EL (cell line): ENCODE data around the gene TDP1.

Source experiments
- DNase-seq: peaks from one replicate; pipeline ENCODE4 v3.0.0-alpha.2; 2016

TDP1 gene

GRCh38 chr14:89955745-89956660 lies at the start of gene TDP1:
TDP1 (plus strand) TSS chr14:89955927; CDS start chr14:89963115, 7,188 bp downstream.
- peak; percentile 97 for DNase-seq

- DNase-seq, result no peak
Observed at GRCh38 chr14:89906000-89906399, 49.7 kb upstream of the TDP1 start.

GRCh38 chr14:89907655-89908054 lies 48.1 kb upstream of the TDP1 start:
- no peak for DNase-seq

GRCh38 chr14:89908712-89909450 lies 46.8 kb upstream of the TDP1 start:
- DNase-seq, result no peak

DNA sequence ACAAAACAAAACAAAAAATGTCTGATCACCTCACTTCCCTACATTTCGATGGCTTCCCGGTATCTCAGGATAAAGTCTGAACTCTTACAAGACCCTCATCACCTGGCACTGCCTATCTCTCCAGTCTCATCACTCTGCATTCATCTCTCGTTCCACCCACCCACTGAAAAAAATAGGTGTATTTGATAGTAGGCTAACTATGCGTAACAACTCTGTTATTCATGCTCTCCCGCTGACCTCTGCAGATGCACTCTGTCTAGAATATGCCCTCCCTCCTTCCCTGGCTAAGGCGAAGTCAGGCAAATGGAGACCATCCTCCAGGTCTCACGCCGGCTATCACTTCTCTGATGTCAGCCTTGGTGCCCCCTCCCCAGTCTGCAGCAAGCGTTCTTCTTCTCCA lies 46.1 kb upstream of the TDP1 start:
- DNase-seq, result no peak

GRCh38 chr14:89910691-89911009 lies 45.1 kb upstream of the TDP1 start:
- no peak for DNase-seq

GRCh38 chr14:89911010-89911919 lies 44.5 kb upstream of the TDP1 start:
- DNase-seq, result peak; percentile 68

DNA sequence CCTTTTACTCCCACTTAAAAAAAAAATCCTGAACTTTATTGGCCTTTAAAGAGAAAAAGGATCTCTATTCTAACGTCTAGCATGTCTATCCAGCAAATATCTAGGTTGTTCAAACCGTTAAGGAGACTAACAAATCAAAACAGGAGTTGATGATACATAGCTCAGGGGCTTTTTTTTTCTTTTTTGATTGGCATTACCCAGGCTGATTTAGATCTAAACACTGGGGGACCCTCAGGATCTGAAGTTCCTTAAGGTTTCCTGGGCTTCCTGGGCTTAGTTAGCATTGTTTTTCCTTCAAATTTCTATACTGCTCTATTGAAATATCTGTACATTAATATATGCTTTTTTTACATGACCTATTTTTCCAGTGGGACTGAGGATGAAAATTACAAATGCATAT lies 43.5 kb upstream of the TDP1 start:
- no peak for DNase-seq

DNA sequence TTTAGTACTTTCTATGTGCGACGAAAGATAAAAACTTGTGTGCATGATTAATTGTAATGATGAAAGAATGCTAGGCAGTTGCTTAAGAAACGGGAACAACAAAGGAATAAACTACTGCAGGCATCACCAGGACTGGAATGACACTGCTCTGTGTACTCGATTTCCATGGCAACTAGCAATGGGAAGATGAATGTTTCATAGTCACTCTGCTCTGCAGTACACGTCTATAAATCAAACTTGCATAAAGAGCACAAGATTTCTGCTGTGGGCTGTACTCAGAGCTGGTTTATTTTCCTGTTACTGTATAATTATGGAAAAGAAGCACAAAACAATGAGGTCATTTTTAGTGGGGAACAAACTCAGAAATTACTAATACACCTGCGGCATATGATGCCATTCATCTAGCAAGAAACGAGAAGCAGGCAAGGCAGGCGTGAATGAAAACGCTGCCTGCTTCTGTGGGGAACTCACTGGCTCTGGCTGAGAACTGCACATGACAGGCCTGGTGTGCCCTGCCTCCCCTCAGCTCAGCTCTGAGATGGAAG lies 43.0 kb upstream of the TDP1 start:
- DNase-seq, result peak; percentile 94

- peak; percentile 69 for DNase-seq
Observed at GRCh38 chr14:89915114-89915878, 40.4 kb upstream of the TDP1 start.

DNA sequence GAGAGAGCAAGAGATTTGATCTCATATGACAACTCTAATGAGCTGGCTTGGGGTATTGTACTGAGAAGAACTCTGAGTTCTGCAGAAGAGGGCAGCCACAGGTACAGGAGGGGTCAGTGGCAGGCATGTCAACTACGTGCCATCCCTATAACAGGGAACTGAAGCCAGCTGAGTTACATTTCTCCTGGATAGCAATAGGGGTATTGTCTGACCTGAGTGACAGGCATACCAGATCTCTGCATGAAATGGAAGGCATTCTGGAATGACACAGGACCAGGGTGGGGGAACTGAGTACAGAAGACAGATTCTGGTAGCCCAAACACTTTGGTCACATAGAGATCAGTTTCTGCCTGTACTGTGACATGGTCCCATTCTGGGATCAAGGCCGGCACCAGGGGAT lies 37.0 kb upstream of the TDP1 start:
- no peak for DNase-seq

DNA sequence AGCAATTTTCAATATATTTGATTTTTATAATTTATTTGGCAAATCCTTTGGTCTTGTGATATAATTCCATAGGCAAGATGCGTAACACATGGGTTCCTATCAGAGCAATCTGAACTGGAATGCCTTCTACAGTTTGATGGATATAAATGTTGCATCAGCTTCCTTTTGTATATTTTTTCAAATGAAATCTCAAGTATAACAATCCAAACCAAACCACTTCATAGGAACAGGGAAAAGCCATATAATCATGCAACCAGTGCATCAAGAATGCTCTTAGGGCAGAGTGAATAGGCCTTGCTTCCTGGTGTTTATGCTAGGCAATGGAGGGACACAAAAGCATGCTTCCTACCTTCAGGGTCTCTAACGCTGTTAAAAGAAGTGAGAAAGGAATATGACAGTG lies 35.7 kb upstream of the TDP1 start:
- DNase-seq, result no peak

DNA sequence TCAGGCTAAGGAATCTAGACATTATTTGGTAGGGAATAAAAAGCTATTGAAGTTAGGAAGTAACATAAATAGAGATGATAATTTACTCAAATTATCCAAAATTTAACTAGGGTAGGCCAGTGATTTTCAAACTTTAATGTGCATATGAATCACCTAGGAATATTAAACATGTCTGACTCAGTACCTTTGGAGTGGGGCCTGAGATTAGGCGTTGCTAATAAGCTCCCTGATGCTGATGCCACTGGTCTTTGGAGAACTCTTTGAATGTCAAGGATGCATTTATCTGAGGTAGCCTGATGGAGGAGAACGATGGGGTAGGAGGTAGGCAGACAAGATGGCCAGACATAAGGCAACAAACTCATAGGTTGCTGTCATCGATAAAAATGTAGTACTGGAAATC lies 34.4 kb upstream of the TDP1 start:
- peak; percentile 26 for DNase-seq

DNA sequence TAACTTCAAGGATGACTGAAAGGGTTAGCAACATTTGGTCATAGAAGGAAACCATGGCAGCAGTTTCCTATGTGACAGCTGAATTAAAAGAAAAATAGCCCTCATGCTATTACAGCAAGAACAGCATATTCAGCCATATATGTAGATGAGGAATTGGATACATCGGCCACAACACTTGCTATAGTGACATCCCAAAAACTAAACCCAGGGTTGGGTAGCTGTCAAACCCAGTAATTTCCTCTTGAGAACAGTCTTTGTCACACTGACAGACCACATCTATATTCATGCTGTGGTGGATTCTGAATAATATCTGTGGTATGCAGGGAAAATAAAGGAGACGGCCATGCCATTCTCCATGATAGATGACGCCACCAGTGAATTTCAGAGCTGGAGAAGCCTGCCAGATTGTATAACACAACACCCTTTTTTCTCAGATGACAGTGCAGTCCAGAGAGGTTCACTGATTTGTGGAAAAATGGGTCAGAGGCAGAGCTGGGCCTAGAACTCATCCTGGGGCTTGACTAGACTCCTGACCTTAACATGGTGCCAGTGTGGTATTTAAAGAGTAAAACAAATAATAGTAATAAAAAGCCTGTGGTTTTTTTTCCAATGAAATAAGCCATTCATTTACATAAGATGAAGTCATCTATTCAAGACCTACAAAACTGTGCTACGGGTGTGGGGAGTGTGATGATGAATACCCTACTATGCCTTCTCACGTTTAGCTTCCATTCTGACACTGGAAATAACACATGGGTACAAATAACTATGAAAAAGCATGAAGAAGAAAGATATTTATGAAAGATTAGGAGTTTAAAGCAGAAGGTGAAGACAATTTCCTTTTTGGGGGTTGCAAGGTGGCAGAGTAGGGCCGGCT lies 33.5 kb upstream of the TDP1 start:
- DNase-seq, result peak; percentile 94

GRCh38 chr14:89924268-89924667 lies 31.5 kb upstream of the TDP1 start:
- DNase-seq, result no peak

DNA sequence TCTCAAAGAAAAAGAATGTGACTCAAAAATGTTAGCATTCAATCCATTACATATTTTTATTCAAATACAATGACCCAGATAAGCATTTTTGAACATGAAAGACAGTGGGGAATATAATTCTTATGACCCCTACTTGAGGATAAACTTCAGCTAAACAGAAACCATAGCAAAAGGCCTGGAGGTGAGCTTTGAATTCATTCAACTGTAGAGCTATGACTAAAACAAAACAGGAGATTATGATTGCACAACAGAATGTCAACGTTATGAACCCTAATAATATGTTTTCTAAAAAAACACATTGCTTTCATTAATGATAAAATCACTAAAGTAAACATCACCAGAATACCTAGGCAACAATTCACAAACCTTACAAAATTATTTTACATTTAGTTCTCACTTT lies 29.0 kb upstream of the TDP1 start:
- peak; percentile 27 for DNase-seq

DNA sequence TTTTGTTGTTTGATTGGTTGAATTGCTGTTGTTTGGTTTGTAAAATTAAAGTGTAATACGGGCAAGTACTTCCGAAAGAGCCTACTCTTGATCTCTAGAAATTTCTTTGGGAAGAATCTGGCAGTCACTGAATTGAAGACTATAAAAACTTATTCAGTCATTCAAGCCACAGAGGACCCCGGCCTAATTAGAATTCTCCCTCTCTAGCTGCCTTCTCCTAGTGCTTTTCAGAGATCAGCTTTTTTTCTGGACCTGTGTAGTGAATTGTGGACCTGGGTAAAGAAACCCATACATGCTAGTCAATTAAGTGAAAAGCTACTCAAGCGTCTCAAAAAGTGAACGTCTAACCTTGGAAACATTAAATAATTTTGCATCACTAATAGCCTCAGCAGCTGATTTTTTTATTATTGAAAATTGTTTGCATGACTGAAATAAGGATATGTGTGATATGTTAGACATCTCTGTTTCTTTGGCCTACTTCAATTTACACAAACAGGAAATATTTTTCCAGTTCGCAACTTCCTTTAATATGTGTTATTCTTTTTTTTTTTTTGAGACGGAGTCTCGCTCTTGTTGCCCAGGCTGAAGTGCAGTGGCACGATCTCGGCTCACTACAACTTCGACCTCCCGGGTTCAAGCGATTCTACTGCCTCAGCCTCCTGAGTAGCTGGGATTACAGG lies 28.4 kb upstream of the TDP1 start:
- no peak for DNase-seq

DNA sequence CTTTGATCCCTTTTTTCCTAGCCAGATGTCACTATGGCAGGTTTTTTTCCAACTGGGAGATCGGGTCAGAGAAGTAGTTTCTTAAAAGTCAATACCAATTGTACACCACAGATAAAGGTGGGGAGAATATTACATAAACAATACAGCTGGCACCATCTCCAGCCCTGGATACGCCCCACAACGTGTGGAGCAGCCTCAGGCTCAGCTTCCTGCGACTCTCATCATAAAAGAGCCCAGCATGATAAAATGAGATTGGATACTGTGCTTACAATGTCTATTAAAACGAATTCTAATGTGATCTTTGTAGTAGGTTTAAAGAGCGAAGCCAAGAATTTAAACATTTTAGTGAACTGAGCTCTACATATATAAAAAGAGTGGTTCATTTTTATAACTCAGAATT lies 22.7 kb upstream of the TDP1 start:
- DNase-seq, result no peak

DNA sequence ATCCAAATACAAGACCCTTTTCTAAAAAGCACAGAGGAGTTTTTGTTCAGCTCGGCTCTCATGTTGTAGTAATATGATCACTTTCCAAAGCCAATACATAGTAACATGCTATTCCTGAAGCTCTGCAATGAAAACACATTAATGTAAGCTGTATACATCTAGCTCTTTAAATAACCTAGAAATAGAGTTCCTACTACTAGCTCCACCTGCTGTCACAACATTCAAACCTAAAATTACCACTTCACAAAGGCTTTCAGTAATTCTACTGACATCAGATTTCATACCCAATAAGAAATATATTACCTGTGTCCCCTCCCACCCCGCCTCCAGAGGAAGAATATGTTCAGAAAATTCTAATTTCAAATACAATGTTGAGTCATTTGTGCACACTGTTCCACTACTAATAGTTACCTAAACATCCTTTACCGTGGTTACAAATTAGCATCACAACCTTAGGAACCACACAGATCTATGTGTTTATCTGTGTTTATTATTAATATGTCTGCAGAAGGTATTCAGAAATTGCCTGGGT lies 19.0 kb upstream of the TDP1 start:
- DNase-seq, result no peak

DNA sequence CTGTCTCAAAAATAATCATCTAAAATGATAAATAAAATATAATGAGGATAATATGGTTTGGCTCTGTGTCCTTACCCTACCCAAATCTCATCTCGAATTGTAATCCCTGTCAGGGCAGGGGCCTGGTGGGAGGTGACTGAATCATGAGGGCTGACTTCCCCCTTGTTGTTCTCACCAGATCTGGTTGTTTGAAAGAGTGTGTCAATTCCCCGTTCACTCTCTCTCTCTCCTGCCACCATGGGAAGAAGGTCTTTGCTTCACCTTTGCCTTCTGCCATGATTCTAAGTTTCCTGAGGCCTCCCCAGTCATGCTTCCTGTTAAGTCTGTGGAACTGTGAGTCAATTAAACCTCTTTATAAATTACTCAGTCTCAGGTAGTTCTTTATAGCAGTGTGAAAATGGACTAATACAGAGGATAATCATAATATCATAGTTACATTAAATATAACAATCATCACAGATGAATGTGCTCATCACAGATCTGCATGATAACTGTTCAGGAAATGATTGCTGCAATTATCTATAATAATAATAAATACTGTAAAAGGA lies 13.8 kb upstream of the TDP1 start:
- no peak for DNase-seq
